HepG2 (cell line): Measurements from ENCODE around the gene TXLNA. TPM values are rescaled to one million over a fixed set of nuclear protein-coding genes. Genes with fewer than 3 reads are reported as not detected.

Experiments used
- ARNT ChIP-seq: fragments of 450-650 bp; IDR thresholded peaks from 2 replicates; pipeline ENCODE4 v1.6.1; 2017
- ISX ChIP-seq: sonication (generic); formaldehyde crosslinking; conservative IDR thresholded peaks from 2 replicates; pipeline ENCODE4 v1.5.0; 2020; ENCODE audit warnings: missing genetic modification reagents
- NAIF1 ChIP-seq: sonication (generic); formaldehyde crosslinking; IDR thresholded peaks from 2 replicates; pipeline ENCODE4 v1.5.0; 2020; ENCODE audit warnings: mild to moderate bottlenecking, missing genetic modification reagents, borderline replicate concordance
- PAWR ChIP-seq: sonication (generic); formaldehyde crosslinking; IDR thresholded peaks from 2 replicates; pipeline ENCODE4 v1.4.0; 2020; ENCODE audit warnings: missing genetic modification reagents, mild to moderate bottlenecking, borderline replicate concordance
- THAP9 ChIP-seq: sonication (generic); formaldehyde crosslinking; IDR thresholded peaks from 2 replicates; pipeline ENCODE4; 2020; ENCODE audit warnings: missing genetic modification reagents, mild to moderate bottlenecking, borderline replicate concordance
- ZNF18 ChIP-seq: sonication (generic); formaldehyde crosslinking; IDR thresholded peaks from 2 replicates; pipeline ENCODE4 v1.8.0; 2022; ENCODE audit warnings: mild to moderate bottlenecking, missing genetic modification reagents; ENCODE audit not compliant: insufficient replicate concordance
- ZNF20 ChIP-seq: sonication (generic); formaldehyde crosslinking; IDR thresholded peaks from 2 replicates; pipeline ENCODE4 v1.4.0; 2020; ENCODE audit warnings: mild to moderate bottlenecking, moderate library complexity, missing genetic modification reagents
- ZNF30 ChIP-seq: sonication (generic); formaldehyde crosslinking; IDR thresholded peaks from 2 replicates; pipeline ENCODE4 v1.5.0; 2020; ENCODE audit warnings: mild to moderate bottlenecking, missing genetic modification reagents
- ZNF562 ChIP-seq: sonication (generic); formaldehyde crosslinking; IDR thresholded peaks from 2 replicates; pipeline ENCODE4 v1.8.0; 2022; ENCODE audit warnings: missing genetic modification reagents, borderline replicate concordance
- ZNF691 ChIP-seq: sonication (generic); formaldehyde crosslinking; IDR thresholded peaks from 2 replicates; pipeline ENCODE4 v1.4.0; 2020; ENCODE audit warnings: missing genetic modification reagents, low read depth, mild to moderate bottlenecking, borderline replicate concordance
- polyA plus RNA-seq, 8 experiments: library from polyadenylated mRNA; depleted of rRNA in 3 of 8; stranded (reverse) in 7 of 8; unstranded in 1 of 8; fragments of >200 nt; fragmentation: Illumina TruSeq in 4 of 8; extraction: Trizol in 4 of 8; gene quantifications; 2 replicates each; pipeline versions ENCODE4 v1.2.1 to v1.2.3, GENCODE V29; 2011 to 2016; ENCODE audit warnings: low read depth in 4 of 8, missing spikeins in 1 of 8, mixed read lengths in 1 of 8; ENCODE audit not compliant: insufficient read depth in 1 of 8
- total RNA-seq, 5 experiments: library from RNA; depleted of rRNA; stranded (reverse); fragments of >200 nt; fragmentation: Illumina TruSeq; extraction: Trizol; gene quantifications; 2 replicates each; pipeline ENCODE4 v1.2.3, GENCODE V29; 2016; ENCODE audit warnings: low read depth in 1 of 5
- TF ChIP-seq, protein P1 (sequence below): sonication (generic); formaldehyde crosslinking; IDR thresholded peaks from 2 replicates; pipeline ENCODE4 v1.5.0; 2020; ENCODE audit warnings: mild to moderate bottlenecking, missing genetic modification reagents, borderline replicate concordance
- TF ChIP-seq, protein P2 (sequence below): sonication (generic); IDR thresholded peaks from 2 replicates; pipeline ENCODE4 v1.6.1; 2016; ENCODE audit warnings: low read depth, borderline replicate concordance
- TF ChIP-seq, protein P3 (sequence below): sonication (generic); formaldehyde crosslinking; IDR thresholded peaks from 2 replicates; pipeline ENCODE4 v1.8.0; 2022; ENCODE audit warnings: missing genetic modification reagents, low read depth, mild to moderate bottlenecking, borderline replicate concordance
- TF ChIP-seq, protein P4 (sequence below): sonication (generic); formaldehyde crosslinking; IDR thresholded peaks from 2 replicates; pipeline ENCODE4 v1.4.0; 2020; ENCODE audit warnings: missing genetic modification reagents

TXLNA gene
- total and polyA plus RNA-seq, 2 of the 13 experiments (the other 11 are each of a cell fraction or from before 2014, with no cell fraction given), result 29.6 to 67.8 TPM

DNA sequence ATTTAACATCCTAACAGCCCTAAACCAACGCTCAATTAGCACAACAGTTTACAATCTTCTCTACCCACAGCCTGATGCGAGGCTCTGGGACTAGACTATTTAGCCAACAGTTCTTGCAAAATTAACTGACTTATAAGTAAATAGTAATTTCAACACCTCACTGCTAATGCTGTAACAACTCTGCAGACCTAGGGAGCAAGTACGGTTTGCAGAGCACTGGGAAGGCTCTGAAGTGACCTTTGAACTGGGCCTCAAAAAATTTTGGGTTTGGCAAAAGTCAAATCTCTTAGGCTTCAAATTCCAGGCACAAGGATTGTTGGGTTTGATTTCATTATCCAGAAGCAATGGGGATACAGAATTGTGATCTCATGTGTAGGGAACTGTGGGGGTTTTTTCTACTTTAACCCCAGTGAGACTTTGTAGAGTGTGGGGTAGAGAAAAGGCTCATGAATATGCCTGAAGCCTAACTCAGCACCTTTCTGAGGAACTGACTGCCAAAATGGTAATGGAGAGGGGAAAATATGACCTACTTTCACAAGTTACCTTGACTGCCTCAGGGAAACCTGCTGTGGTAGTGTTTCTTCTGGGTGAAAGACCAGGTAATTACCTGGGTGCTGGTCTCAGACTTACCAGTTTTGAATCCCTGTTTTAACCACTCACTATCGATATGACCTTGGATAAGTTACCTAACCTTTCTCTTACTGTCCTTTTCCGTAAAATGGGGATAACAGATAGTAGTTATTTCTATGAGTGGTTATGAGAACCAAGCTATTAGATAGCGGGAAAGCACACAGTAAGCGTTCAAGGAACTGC lies 889 bp upstream of the TXLNA start (continued):
- TF ChIP-seq, protein P1, sequence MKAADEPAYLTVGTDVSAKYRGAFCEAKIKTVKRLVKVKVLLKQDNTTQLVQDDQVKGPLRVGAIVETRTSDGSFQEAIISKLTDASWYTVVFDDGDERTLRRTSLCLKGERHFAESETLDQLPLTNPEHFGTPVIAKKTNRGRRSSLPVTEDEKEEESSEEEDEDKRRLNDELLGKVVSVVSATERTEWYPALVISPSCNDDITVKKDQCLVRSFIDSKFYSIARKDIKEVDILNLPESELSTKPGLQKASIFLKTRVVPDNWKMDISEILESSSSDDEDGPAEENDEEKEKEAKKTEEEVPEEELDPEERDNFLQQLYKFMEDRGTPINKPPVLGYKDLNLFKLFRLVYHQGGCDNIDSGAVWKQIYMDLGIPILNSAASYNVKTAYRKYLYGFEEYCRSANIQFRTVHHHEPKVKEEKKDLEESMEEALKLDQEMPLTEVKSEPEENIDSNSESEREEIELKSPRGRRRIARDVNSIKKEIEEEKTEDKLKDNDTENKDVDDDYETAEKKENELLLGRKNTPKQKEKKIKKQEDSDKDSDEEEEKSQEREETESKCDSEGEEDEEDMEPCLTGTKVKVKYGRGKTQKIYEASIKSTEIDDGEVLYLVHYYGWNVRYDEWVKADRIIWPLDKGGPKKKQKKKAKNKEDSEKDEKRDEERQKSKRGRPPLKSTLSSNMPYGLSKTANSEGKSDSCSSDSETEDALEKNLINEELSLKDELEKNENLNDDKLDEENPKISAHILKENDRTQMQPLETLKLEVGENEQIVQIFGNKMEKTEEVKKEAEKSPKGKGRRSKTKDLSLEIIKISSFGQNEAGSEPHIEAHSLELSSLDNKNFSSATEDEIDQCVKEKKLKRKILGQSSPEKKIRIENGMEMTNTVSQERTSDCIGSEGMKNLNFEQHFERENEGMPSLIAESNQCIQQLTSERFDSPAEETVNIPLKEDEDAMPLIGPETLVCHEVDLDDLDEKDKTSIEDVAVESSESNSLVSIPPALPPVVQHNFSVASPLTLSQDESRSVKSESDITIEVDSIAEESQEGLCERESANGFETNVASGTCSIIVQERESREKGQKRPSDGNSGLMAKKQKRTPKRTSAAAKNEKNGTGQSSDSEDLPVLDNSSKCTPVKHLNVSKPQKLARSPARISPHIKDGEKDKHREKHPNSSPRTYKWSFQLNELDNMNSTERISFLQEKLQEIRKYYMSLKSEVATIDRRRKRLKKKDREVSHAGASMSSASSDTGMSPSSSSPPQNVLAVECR, result no peak; the same call in 1 of the 2 replicates
- no peak for TF ChIP-seq ZNF562 (CRISPR knock-in tag)
- TF ChIP-seq NAIF1 (CRISPR knock-in tag), result no peak
- TF ChIP-seq THAP9 (CRISPR knock-in tag), result no peak
- TF ChIP-seq ZNF691, result peak; percentile 98
- no peak for TF ChIP-seq ZNF30 (CRISPR knock-in tag)
- no peak for TF ChIP-seq ZNF20 (CRISPR knock-in tag)
- TF ChIP-seq, protein P2, sequence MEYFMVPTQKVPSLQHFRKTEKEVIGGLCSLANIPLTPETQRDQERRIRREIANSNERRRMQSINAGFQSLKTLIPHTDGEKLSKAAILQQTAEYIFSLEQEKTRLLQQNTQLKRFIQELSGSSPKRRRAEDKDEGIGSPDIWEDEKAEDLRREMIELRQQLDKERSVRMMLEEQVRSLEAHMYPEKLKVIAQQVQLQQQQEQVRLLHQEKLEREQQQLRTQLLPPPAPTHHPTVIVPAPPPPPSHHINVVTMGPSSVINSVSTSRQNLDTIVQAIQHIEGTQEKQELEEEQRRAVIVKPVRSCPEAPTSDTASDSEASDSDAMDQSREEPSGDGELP, result no peak
- no peak for TF ChIP-seq ISX (CRISPR knock-in tag)
- TF ChIP-seq, protein P3, sequence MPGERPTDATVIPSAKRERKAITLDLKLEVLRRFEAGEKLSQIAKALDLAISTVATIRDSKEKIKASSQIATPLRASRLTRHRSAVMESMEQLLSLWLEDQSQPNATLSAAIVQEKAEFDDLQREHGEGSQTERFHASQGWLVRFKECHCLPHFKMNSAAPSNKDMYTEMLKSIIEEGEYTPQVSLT (CRISPR knock-in tag), result no peak
- TF ChIP-seq ARNT, result no peak
- TF ChIP-seq ZNF18, result no peak
- TF ChIP-seq, protein P4, sequence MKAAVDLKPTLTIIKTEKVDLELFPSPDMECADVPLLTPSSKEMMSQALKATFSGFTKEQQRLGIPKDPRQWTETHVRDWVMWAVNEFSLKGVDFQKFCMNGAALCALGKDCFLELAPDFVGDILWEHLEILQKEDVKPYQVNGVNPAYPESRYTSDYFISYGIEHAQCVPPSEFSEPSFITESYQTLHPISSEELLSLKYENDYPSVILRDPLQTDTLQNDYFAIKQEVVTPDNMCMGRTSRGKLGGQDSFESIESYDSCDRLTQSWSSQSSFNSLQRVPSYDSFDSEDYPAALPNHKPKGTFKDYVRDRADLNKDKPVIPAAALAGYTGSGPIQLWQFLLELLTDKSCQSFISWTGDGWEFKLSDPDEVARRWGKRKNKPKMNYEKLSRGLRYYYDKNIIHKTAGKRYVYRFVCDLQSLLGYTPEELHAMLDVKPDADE (CRISPR knock-in tag), result no peak
- TF ChIP-seq PAWR (CRISPR knock-in tag), result no peak
